Dedifferentiated amniotic fluid mesenchymal stem cell (primary cell): ENCODE results near the gene C1QTNF1.

Experiments
- DNase-seq: peaks from one replicate; pipeline ENCODE4 v3.0.0-alpha.2; 2016; ENCODE audit errors: extremely low spot score

The C1QTNF1 gene, protein sequence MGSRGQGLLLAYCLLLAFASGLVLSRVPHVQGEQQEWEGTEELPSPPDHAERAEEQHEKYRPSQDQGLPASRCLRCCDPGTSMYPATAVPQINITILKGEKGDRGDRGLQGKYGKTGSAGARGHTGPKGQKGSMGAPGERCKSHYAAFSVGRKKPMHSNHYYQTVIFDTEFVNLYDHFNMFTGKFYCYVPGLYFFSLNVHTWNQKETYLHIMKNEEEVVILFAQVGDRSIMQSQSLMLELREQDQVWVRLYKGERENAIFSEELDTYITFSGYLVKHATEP

DNA sequence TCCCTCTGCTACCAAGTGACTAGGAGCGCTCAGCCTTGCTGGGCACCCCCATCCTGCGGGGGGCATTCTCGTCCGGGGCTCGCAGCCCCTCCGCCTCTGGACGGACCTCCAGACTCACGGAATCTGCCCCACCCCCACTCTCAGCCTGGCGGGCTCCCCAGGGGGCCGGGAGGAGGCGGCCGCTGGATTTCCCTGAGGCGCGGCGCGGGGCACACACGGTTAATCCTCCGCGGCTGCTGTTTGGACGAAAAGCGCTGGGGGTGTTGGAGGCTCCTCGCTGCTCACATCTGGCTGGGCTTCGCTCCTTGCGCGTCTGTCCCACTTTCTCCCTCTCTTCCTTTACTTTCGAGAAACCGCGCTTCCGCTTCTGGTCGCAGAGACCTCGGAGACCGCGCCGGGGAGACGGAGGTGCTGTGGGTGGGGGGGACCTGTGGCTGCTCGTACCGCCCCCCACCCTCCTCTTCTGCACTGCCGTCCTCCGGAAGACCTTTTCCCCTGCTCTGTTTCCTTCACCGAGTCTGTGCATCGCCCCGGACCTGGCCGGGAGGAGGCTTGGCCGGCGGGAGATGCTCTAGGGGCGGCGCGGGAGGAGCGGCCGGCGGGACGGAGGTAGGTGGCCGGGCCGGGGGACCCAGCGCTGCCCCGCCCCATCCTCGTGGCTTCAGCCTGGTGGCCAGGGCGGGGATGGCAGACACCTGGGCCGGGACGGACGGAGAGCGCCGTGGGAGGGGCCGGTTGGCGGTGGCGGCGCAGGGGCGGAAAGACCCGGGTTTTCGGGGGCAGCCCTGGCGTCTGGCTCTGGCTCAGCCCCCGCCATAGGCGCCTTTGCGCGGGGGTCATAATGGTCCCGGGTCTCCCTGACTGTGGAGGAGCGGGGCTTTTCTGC is at the start of gene C1QTNF1:
C1QTNF1 (plus strand) TSS at position 284 of the 886 bp plus-strand sequence. CDS start 19,800 bp downstream, outside the sequence.
- no peak for DNase-seq

DNA sequence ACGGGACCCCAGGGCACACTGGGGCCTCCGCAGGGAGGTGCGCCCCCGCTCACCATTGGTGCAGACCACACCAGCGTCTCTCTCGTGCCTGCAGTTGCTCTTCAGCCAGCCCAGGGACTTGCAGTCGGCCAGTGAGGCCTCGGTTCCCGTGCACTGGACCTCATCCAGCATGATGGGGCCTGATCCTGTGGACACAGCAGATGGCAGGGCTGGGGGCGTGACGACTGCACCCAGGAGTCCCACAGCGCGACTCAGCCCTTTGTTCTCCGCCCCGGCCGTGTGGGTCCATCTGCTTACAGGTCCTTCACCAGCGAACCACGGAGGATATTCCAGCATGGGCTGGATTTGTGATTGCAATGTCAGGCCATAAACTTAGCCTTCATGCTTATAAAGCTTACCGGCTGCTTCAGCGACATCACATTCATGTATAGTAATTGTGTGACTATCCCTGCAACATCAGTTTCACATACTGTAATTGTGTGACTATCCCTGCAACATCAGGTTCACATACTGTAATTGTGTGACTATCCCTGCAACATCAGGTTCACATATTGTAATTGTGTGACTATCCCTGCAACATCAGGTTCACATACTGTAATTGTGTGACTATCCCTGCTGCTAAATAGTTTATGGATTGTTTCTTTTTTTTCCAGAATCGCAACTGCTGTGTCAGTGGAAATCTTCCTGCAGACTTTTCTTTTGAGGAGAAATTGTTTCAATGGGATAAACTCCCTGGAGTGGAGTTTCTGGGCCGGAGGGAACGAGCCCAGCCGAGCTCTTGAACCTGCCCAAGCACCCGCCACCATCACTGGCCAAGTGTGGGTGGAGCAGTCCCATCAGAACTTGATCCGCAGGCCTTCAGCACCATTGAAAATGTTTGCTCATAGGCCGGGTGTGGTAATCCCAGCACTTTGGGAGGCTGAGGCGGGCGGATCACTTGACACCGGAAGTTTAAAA is 49.1 kb upstream of the C1QTNF1 start:
- DNase-seq, result peak; percentile 82

DNA sequence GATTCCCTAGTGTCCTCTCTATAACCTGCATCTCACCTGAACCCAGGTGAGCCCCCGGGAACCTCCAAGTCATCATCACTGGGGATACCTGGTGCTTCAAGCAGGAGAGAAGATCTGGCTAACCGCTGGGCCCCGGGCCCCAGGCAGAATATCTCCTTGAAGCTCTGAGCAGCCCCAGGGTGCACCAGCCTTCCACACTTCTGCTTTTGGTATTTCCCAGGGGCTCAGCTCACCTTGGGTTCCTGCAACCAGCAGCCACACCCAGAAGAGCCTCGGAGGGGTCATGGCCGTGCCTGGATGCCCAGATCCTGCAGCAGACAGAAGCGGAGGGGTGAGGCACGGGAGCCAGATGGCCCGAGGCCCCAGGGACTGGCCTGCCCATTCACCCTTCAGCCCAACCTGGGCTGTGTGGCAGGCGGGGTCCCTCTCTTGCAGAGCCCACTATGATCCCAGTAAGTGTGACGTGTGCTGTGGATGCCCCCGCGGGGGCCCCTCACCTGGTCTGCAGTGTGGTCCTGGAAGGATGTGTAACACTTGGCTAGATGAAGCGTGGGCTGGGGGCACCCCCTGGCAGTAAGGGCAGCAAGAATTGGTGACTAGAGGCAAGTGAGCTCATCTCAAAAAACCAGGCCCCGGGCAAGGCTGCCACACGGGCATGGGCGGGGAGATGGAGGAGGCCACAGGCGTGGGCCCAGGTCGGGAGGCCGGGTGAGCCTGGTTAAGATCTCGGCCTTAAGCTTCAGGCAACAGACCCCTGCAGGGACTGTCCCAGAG is 46.9 kb upstream of the C1QTNF1 start:
- no peak for DNase-seq

DNA sequence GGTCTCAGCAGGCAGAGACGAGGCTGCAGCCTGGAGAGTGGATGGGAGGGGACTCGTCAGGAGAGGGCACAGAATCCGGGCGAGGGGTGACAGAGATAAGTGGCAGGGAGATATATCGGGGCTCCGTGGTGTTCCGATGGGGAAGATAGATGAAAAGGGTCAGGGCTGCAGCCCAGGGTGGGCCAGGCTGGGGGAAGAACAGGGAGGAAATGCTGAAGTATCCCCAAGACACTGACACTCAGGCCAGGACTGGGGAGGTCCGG is 46.4 kb upstream of the C1QTNF1 start:
- no peak for DNase-seq

GRCh38 chr17:78977997-78978973 is 45.7 kb upstream of the C1QTNF1 start:
- no peak for DNase-seq

- peak; percentile 45 for DNase-seq
These were observed 44.0 kb upstream of the C1QTNF1 start, which contains the start of gene LGALS3BP for GRCh38 chr17:78979780-78980623. LGALS3BP (minus strand) TSS chr17:78979923; CDS start chr17:78977191, 2,732 bp downstream.

DNA sequence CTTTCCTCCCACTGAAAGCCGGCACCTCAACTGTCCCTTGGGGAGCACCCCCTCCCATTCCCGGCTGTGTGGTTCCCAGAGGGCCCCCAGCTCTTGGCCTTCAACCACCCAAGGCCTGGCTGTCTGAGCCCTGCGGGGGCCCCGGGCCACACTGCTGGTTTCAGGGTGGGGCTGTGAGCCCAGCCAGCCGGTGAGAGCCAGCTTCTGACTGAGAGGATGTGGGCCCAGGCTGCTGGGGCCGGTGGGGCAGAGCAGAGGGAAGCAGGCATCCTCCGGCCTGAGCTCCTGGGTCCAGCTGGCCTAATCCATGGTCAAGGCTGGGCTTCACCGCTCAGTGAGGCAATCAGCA is 43.4 kb upstream of the C1QTNF1 start:
- no peak for DNase-seq

GRCh38 chr17:78981010-78981888 is 42.7 kb upstream of the C1QTNF1 start:
- no peak for DNase-seq

DNA sequence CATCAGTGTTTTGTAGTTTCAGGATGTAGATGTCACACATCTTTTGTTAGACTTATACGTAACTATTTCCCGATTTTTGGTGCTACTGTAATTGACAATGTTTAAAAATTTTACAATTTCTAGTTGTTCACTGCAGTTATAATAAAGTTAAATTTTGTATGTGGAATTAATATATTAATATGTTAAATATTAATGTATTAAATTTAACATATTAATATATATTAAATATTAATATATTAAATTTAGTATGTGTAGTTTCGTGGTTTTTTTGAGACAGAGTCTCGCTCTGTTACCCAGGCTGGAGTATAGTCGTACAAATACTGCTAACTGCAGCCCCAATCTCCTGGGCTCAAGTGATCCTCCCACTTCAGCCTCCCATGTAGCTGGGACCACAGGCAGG is 38.6 kb upstream of the C1QTNF1 start:
- DNase-seq, result no peak

DNA sequence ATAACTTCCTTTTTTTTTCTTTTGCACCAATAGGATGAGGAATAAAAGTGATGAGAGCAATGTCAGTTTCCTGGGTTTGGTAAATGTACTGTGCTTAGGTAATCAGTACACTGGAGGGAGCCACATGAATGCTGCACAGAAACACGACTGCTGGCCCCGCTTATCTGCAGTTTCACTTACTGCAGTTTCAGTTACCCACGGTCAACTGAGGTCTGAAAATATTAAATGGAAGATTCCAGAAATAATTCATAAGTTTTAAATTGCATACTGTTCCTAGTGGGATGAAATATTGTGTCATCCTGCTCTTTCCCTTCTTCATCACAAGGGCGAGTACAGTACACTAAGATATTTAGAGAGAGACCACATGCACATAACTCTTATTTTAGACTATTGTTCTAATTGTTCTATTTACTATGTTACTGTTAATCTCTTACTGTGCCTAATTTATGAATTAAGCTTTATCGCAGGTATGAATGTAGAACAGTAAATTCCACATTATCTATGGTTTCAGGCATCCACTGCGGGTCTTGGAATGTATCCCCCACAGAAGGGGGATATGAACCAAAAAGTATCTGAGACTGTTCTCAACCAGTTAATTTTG is 37.8 kb upstream of the C1QTNF1 start:
- no peak for DNase-seq

DNA sequence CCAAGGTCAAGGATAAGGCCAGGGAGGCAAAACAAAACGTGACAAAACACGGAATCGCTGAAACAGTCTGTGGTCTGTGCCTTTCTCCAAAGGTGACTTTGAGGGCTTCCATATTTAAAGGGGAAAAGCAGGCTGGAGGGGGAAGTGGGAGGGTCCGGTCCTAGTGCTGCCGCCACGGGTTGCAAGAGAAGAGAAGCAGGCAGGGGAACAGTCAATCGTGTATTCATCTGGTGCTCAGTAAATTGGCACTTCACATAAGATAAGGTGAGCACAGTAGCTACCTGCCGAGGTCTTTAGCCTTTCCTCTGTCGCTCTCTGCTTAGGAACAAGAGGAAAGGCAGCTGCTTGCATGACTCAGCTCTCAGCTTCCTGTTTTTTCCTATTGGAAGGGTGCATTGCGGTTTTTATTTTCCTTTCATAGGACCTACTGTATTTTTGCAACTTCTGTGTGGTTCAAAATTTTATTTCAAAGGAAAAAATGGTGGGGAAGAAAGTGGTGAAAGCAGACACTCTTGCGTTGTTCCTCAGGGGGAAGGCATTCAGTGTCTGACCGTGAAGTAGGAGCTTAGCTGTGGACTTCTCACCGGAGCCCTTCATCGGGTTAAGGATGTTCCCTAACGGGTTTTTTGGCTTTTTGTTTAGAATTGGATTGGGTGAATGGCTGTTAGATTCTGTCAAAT is 37.2 kb upstream of the C1QTNF1 start:
- no peak for DNase-seq

- no peak for DNase-seq
These were observed 35.8 kb upstream of the C1QTNF1 start for GRCh38 chr17:78988152-78988551.

- DNase-seq, result no peak
These were observed 33.5 kb upstream of the C1QTNF1 start for GRCh38 chr17:78990349-78991016.

GRCh38 chr17:78991017-78991738 is 32.8 kb upstream of the C1QTNF1 start:
- no peak for DNase-seq

- no peak for DNase-seq
These were observed 31.9 kb upstream of the C1QTNF1 start for GRCh38 chr17:78991906-78992532.
